Amygdala (tissue), 56 donors: ENCODE data around the gene KCNJ1.

Source experiments
- DNase-seq, 56 donors: peaks; one replicate each; lab custom pipeline; 2025; lab: John Stamatoyannopoulos, UW

The KCNJ1 gene

GRCh38 chr11:128884703-128885338 lies 17.7 kb upstream of the KCNJ1 start:
- DNase-seq, result peak in 21 of 56 donors; percentile 4 to 62 (median 28)

DNA sequence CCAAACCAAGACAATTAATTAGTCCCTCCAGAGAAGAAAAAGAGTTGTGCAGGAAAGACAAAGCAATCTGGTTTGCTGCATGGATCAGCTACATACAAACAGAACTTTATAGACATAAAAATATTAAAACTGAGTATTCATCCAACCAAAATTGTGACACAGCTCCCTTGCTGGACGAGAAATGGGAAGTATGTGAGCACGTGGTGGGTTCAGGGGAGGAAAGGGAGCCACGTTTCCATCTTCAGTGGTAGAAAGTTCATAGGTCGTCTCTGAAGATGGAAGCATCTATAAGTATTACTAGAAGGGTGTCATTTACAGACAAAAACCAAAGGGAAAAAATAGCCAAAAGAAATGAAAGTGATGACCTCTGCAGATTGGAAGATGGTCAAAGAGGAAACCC lies 17.0 kb upstream of the KCNJ1 start:
- no peak for DNase-seq

GRCh38 chr11:128882451-128882850 lies 15.4 kb upstream of the KCNJ1 start:
- DNase-seq, result no peak

DNA sequence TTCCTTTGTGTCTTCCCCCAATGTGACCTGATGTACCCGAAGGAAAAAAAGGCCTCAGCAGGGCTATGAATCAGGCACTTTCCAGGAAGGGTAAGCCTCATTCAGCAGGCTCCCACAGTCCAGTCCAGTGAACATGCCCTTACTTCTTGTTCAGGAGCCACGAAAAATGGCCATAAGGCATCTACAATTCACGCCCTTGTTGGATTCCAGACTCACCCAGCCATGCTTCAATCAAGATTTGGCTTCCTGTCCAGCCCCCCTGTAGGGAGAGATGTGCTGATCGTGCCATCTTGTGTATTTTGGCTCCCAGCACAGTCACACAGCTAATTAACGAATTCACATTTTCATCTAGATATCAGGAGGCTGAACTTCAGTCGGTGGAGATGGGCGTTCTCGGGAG lies 14.1 kb upstream of the KCNJ1 start:
- no peak for DNase-seq

DNA sequence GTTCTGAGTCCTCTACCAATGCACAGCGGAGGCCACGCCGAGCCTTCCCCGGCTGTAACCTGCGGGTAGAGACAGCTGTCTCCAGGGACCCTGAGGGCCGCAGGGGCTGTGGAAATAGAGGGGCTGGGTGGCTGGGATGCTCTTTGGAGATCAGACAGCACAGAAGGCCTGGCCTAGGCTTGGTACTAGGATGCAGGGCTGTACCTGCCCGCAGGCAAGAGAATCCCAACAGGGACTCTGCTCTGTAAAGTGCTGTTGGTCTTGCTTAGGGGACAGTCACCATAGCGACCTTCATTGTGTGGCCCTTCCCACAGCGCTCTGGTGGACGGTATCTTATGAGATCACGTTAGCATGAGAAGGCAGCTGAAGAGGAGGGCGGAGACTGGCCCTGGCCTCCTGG lies 12.7 kb upstream of the KCNJ1 start:
- DNase-seq, result no peak

- DNase-seq, result no peak
These were observed 11.4 kb upstream of the KCNJ1 start for GRCh38 chr11:128878455-128878854.

DNA sequence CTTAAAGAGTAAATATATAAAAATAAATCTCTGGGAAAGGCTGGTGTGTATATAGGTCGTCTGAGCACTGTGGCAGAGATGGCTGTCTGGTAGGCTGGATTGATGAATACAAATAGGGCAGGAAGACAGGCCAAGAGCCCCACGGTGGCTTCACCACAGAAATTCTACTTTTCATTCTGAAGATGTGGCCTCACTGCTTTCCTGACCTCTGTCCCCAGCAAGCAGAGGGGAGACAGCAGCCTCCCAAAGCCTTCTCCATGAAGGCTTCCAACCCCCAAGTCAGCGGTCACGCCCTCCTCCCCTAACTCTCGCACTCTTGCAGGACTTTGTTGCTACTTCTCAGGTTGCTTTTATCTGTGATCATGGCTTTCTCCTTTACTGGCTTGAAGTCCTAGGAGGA lies 10.6 kb upstream of the KCNJ1 start:
- no peak for DNase-seq

DNA sequence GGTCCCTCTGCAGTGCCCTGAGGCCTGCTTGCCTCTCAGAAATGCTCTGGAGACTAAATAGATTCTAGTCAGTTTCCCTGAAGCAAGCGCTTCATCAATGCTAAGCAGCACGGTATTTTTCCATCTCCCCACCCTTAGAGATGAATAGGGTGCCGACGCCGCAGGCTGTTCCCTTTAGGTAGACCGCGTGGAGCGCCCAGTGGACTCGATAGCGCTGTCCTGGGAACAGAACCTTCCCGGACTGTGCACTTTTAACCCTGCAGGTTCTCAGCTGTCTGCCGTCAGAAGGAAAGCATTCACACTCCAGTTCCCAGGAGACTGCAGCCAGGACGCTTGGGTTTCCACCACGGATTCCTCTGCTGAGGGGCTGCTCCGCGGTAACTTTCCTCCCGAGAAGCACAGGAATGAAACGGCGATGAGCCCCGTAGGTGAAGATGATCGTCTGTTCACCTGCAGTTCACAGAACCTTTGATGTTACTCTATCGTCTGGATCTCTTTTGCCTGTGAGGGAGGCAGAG lies 9.1 kb upstream of the KCNJ1 start:
- no peak for DNase-seq

DNA sequence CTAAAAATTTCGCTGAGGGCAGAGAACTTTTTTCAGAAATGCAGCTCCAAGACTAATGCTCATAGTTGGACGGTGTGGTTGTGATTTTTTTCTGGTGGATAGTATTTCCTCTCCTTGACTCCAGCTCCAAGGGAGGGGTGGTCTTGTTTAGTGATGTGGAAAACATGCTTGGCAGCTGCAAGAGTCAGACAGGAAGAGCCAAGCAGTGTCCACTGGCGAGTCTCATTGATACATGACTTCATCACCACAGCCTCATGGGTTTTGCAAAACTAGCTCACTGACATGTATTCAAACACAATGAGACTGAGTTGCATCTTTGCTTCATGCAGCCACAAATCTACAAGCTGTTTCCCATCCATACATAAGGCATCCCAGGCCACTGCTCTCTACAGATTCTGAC lies 7.3 kb upstream of the KCNJ1 start:
- DNase-seq, result no peak

DNA sequence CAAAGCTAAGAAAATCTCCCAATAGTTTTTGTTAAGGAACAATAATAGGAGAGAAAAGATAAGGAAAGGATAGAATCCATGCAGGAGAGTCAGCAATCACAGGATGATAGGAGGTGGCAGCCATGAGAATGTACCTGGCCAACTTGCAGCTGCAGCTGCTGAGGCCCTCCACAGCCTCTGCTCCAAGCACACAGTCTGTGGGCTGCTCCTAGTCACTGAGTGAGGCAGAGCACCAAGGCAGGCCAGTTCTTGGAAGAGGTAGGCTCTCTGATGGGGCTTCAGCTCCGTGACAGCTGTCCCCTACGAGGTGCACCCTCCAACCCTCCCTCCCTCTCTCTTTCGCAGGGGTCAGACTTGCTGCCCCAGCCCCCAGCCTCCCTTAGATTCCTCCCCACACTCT lies 5.5 kb upstream of the KCNJ1 start:
- DNase-seq, result no peak

DNA sequence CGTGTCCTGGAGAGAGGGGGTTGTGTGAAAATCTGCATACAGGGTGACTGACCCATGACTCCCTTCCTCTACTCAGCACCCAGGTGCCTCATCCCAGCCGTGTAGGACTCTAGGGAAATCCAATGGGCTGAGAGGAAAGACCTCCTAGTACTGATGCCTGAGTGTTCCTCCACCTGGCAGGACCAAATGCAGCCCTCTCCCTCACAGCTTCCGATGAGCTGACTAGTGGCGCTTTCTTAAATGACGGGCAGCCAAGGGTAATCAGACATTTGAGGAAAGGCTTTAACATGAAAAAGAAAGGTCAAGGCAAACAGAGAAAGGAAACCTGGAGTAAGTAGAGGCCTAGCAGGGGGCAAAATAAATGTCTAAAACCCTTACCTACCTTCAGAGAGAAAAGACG lies 5.0 kb upstream of the KCNJ1 start:
- no peak for DNase-seq

- no peak for DNase-seq
These were observed 4.1 kb upstream of the KCNJ1 start for GRCh38 chr11:128871168-128871610.

DNA sequence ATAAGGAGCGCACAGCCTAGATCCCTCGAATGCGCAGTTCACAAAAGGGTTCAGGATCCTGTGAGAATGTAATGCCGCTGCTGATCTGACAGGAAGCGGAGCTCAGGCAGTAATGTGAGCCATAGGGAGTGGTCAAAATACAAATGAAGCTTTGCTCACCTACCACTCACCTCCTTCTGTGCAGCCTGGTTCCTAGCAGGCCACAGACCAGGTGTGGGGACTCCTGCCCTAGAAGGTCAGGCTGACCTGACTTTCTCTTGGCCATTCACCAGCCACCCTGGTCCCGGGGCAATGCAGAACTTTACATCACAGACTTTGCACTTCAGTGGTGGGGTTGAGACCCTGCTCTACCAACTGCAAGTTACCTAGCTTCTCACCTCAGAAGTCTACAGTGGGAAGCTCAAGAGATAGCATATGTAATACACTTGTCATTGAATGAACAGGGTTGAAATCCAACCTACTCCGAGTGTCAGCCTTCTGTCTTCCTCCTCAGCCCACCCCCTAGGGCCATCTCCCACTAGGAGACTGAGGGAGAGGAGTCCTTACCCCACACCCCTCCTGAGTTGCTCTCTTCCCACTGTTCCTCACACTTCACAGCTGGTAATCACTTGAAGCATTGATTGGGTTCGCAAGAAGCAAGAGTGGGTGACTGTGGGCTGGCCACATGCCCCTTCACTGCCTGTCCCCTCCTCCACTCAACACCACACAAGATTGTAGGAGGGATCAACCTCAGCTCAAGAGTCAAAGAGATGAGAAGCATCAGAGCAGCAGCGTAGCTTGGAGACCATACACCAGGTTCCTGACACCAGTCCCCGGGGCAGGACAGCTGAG lies 2.0 kb upstream of the KCNJ1 start:
- no peak for DNase-seq

DNA sequence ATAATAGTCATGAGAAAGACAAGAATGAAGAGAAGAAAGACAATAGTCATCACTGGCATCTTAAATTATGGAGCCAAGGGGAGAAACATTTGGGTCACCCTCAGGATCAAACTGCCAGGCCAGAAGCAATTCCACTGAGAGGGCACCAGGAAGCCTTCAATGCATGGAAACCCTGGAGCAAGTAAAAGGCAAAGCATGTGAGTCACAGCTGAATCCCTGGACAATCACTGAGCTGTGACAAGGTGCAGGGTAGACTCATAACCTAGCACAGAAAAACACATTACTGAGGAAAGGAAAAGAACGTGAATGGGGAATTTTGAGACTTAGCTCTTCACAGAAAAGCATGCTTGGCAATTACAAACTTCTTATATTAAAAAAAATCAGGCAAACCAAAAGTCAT lies 1.6 kb downstream of the KCNJ1 start:
- DNase-seq, result no peak

GRCh38 chr11:128862908-128863660 lies 4.0 kb downstream of the KCNJ1 start:
- DNase-seq, result no peak

DNA sequence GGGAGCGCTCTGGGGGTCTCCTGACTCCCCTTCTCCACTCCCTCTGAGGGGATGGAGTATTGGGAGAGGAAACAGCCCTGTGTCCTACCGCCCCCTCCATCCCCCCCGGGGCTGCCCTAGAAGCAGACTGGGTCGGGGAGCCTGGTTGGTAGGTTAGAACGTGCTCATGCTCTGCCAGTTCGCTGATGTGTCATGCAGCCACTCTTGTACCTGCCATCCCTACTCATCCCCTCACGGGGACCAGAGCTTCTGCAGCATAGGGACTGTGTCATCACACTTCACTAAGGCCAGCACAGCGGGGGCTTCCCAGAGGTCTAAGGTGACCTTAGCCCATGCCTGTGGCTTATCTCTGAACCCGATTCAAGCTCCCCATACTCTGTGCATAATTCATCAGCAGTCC lies 4.7 kb downstream of the KCNJ1 start:
- DNase-seq, result no peak

- DNase-seq, result no peak
These were observed 6.3 kb downstream of the KCNJ1 start for GRCh38 chr11:128860571-128861361.

DNA sequence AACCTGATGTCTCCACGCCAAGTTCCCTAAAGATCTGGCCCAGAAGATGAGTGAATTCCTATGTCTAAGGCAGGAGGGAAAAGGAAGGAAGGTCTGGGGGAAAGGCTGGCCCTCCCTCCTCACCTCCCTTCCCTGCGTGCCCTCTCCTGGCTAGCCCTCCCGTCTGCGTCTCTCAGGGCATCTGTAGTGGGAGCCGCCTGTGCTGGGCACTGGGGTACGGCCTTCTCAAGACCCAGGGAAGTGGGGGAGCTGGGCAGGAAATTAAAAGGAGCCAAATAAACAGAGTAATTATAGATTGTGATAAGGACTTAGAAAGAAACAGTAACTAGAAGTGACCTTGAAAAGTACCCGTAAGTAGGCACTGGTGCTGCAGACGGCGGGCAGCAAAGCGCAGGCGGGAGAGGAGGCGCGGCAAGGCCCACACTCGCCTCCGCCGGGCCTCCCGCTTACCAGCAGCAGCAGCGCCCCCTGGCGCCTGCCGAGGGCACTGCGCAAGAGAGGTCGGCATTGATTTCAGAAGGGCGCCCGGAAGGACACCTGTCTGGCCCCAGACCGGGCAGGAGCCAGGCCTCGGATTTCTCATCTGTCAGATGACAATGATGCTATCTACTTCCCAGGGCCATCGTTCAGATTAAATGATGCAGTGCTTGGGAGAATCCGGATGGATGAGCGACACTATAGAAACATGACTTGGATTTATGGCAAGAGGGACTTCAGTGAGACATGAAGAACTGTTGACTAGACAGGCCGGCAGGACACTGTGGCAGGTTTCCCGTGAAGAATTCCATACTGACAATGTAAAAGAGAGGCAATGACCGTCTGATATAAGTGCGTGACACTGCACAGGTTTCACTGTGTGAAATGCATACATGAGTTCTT lies 7.3 kb downstream of the KCNJ1 start:
- DNase-seq, result peak in 21 of 56 donors; percentile 3 to 65 (median 15)

DNA sequence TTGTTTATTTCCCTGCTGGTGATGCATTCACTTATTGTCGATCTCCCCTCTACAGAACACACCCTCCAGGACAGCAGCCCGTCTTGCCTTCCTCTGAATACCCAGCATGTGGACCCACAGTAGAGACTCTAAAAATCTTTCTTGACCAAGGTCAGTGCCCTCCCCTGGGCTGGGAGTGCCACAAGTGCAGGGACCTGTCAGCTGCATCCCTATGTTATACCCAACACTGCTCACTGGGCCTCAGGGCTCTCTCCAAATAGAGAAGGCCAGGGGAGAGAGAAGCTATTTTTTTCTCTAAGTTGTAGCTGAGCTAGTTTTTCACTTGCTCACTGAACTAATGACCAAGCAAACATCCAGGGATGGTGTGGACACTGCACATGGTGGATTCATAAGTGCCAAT lies 9.8 kb downstream of the KCNJ1 start:
- DNase-seq, result no peak
